ENCODE results near the gene RNF222. TPM values are rescaled to one million over a fixed set of nuclear protein-coding genes. Genes with fewer than 3 reads are reported as not detected.

The RNF222 gene
- polyA plus RNA-seq, 1 of the 3 experiments (the other 2 are of a cell fraction): not detected

GRCh38 chr17:8369944-8370343 is 27.7 kb downstream of the RNF222 start:
- 96% methylated on average over 8 of the region's 8 CpGs for WGBS (ENCODE audit: low lambda C conversion rate)
- no peaks in the 10 kb centered on the region for H3K9me3 ChIP-seq
- no peak overlapping the region for H2AFZ ChIP-seq (ENCODE audit: low read depth)
- H3K79me2 ChIP-seq (ENCODE audit: insufficient read depth): peaks cover 1% of the 10 kb centered on the region; the same call in 1 of the 2 replicates
- H3K27me3 ChIP-seq (ENCODE audit: insufficient read depth): no peaks in the 10 kb centered on the region
- DNase-seq: no peak
- H4K20me1 ChIP-seq (ENCODE audit: insufficient read depth): no peaks in the 10 kb centered on the region
- H3K4me1 ChIP-seq (ENCODE audit: control insufficient read depth in 1 of 2, insufficient read depth in 2 of 2, low read depth in 1 of 2, low read length in 1 of 2): peaks cover 0 to 5% of the 10 kb centered on the region in 2 experiments; a peak in 2 of 4 replicates
- H3K9ac ChIP-seq: no peak overlapping the region
- no peak overlapping the region for H3K27ac ChIP-seq (ENCODE audit: low read depth in 2 of 2, low read length in 1 of 2)
- POLR2A ChIA-PET: no interaction called here
- H3K4me2 ChIP-seq: no peak overlapping the region
- H3K36me3 ChIP-seq (replicated peaks in 1 of 2; ENCODE audit: control insufficient read depth in 1 of 2, insufficient read depth in 2 of 2, low read length in 1 of 2): peaks cover 20 to 29% of the 10 kb centered on the region in 2 experiments
- no peak for TF ChIP-seq GATA2 (CRISPR knock-in tag; IDR thresholded peaks at IDR 0.05)
- H3K9me2 ChIP-seq: no peaks in the 10 kb centered on the region
- H3F3A ChIP-seq (replicated peaks; ENCODE audit: insufficient read depth): peaks cover 17% of the 10 kb centered on the region
- H3K4me3 ChIP-seq (ENCODE audit: low read depth in 2 of 2, low read length in 1 of 2): no peak overlapping the region
- CTCF ChIA-PET: interaction anchor here (1.0 kb wide), 2 partner anchors 14 to 377 kb away, joined by 3 to 5 read pairs; no protein-coding TSS in a partner anchor

GRCh38 chr17:8368193-8368592 is 29.4 kb downstream of the RNF222 start:
- POLR2A ChIA-PET: no interaction called here
- CTCF ChIA-PET: no interaction called here
- 94% methylated on average over 3 of the region's 3 CpGs for WGBS (ENCODE audit: low lambda C conversion rate)
- Histone ChIP-seq H2AFZ (ENCODE audit: low read depth) (no peak overlapping the region), H3K36me3 (replicated peaks in 1 of 2; ENCODE audit: control insufficient read depth in 1 of 2, insufficient read depth in 2 of 2, low read length in 1 of 2) (peaks cover 23 to 29% of the 10 kb centered on the region in 2 experiments), H3K27me3 (ENCODE audit: insufficient read depth) (no peaks in the 10 kb centered on the region), H3F3A (replicated peaks; ENCODE audit: insufficient read depth) (peaks cover 17% of the 10 kb centered on the region), H4K20me1 (ENCODE audit: insufficient read depth) (no peaks in the 10 kb centered on the region), H3K79me2 (ENCODE audit: insufficient read depth) (no peaks in the 10 kb centered on the region), H3K9me2 (no peaks in the 10 kb centered on the region), H3K4me1 (ENCODE audit: control insufficient read depth in 1 of 2, insufficient read depth in 2 of 2, low read depth in 1 of 2, low read length in 1 of 2) (peaks cover 0 to 5% of the 10 kb centered on the region in 2 experiments; a peak in 2 of 4 replicates), H3K27ac (ENCODE audit: low read depth in 2 of 2, low read length in 1 of 2) (no peak overlapping the region), H3K4me2 (no peak overlapping the region), H3K9ac (no peak overlapping the region), H3K4me3 (ENCODE audit: low read depth in 2 of 2, low read length in 1 of 2) (no peak overlapping the region), H3K9me3 (no peaks in the 10 kb centered on the region)
- TF ChIP-seq FOXJ3 (CRISPR knock-in tag; IDR thresholded peaks at IDR 0.05) (no peak), POLR2AphosphoS5 (IDR thresholded peaks at IDR 0.05; ENCODE audit: low read depth, low read length) (no peak), USF2 (IDR thresholded peaks at IDR 0.05; ENCODE audit: borderline replicate concordance, low read depth, low read length) (no peak), CTCF (IDR thresholded peaks at IDR 0.05) (no peak)
- no peak for DNase-seq

- 16% methylated on average over 2 of the region's 2 CpGs for WGBS (ENCODE audit: low lambda C conversion rate)
- H3K27ac ChIP-seq (ENCODE audit: low read depth in 2 of 2, low read length in 1 of 2): peak overlapping the region; percentile 40 to 57; a peak in 3 of 4 replicates
- POLR2A ChIA-PET: no interaction called here
- TF ChIP-seq ELF1 (IDR thresholded peaks at IDR 0.05): no peak
- 0 out of 2 replicates have a peak, but pooled peaks have one; percentile 2 for TF ChIP-seq FOSL2 (IDR thresholded peaks at IDR 0.05; ENCODE audit: borderline replicate concordance, low read depth)
- no peak for TF ChIP-seq MAX (IDR thresholded peaks at IDR 0.05; ENCODE audit: low read depth)
- TF ChIP-seq TEAD4 (IDR thresholded peaks at IDR 0.05; ENCODE audit: borderline replicate concordance, insufficient read depth): peak; percentile 50; the same call in 1 of the 2 replicates
- no peak for TF ChIP-seq IRF3 (IDR thresholded peaks at IDR 0.05; ENCODE audit: low read depth, low read length)
- TF ChIP-seq SIN3A (IDR thresholded peaks at IDR 0.05; ENCODE audit: borderline replicate concordance, low read depth, low read length): no peak
- TF ChIP-seq EP300 (IDR thresholded peaks at IDR 0.05; ENCODE audit: borderline replicate concordance in 1 of 2, low read depth in 1 of 2, low read length in 1 of 2): peak in 1 of 2 experiments; percentile 44; a peak in 1 of 4 replicates
- no peak for TF ChIP-seq MXI1 (IDR thresholded peaks at IDR 0.05; ENCODE audit: low read depth, low read length)
- TF ChIP-seq MEF2A (IDR thresholded peaks at IDR 0.05; ENCODE audit: borderline replicate concordance, low read depth): no peak
- peak; percentile 56; the same call in 1 of the 2 replicates for TF ChIP-seq POLR2AphosphoS5 (IDR thresholded peaks at IDR 0.05; ENCODE audit: low read depth, low read length)
- TF ChIP-seq PBX3 (IDR thresholded peaks at IDR 0.05): peak; percentile 58
- TF ChIP-seq RXRA (IDR thresholded peaks at IDR 0.05; ENCODE audit: borderline replicate concordance, low read depth): no peak; the same call in 1 of the 2 replicates
- peak; percentile 64; the same call in 1 of the 2 replicates for TF ChIP-seq NFIC (IDR thresholded peaks at IDR 0.05; ENCODE audit: borderline replicate concordance)
These were observed 31.4 kb downstream of the RNF222 start for GRCh38 chr17:8366231-8366630.

More at GRCh38 chr17:8366231-8366630, 31.4 kb downstream of the RNF222 start:
- Histone ChIP-seq H3K9me2 (no peaks in the 10 kb centered on the region), H3K9me3 (no peaks in the 10 kb centered on the region), H4K20me1 (ENCODE audit: insufficient read depth) (no peaks in the 10 kb centered on the region), H3F3A (replicated peaks; ENCODE audit: insufficient read depth) (peaks cover 14% of the 10 kb centered on the region), H3K4me3 (ENCODE audit: low read depth in 2 of 2, low read length in 1 of 2) (no peak overlapping the region), H2AFZ (ENCODE audit: low read depth) (no peak overlapping the region), H3K36me3 (replicated peaks in 1 of 2; ENCODE audit: control insufficient read depth in 1 of 2, insufficient read depth in 2 of 2, low read length in 1 of 2) (peaks cover 18 to 23% of the 10 kb centered on the region in 2 experiments), H3K27me3 (ENCODE audit: insufficient read depth) (no peaks in the 10 kb centered on the region), H3K9ac (no peak overlapping the region), H3K4me2 (peak overlapping the region; percentile 40; the same call in 1 of the 2 replicates), H3K4me1 (ENCODE audit: control insufficient read depth in 1 of 2, insufficient read depth in 2 of 2, low read depth in 1 of 2, low read length in 1 of 2) (peaks cover 0 to 5% of the 10 kb centered on the region in 2 experiments; a peak in 2 of 4 replicates), H3K79me2 (ENCODE audit: insufficient read depth) (no peaks in the 10 kb centered on the region)
- CTCF ChIA-PET: no interaction called here
- no peak for DNase-seq

All from SK-N-SH (cell line).